ENCODE measurements around the gene DNAH10.

GRCh38 chr12:123794027-123794426, 31.9 kb downstream of the DNAH10 start:
- TF ChIP-seq ZFP3 (CRISPR knock-in tag; IDR thresholded peaks at IDR 0.05) (no peak), ISL1 (CRISPR knock-in tag; IDR thresholded peaks at IDR 0.05) (no peak), CREB5 (CRISPR knock-in tag; IDR thresholded peaks at IDR 0.05; ENCODE audit: low read depth) (no peak), GLIS3 (CRISPR knock-in tag; IDR thresholded peaks at IDR 0.05) (no peak)
